Pancreas (tissue), 10 donors: ENCODE data around the gene BPGM. TPM values are rescaled to one million over a fixed set of nuclear protein-coding genes. Genes with fewer than 3 reads are reported as not detected.
A peak's percentile ranks its signal among the peaks of the same experiment; 100 is the strongest.
"Not testable (repeated sequence)": the region's sequence is repeated elsewhere in the genome, so short reads cannot be mapped to it uniquely, and the experiment has no call there.

Source experiments
- ATAC-seq, 4 donors: fragments of 200-7000 bp; cut with Tn5 transposase; one replicate each; pipeline versions ENCODE4 v1.8.0 to v1.9.1; 2020; ENCODE audit warnings: mild to moderate bottlenecking in 4 of 4, moderate library complexity in 4 of 4
- DNase-seq, 6 donors: peaks; one replicate each; pipeline ENCODE4 v3.0.0-alpha.2; 2020
- FAIRE-seq: peaks from 2 replicates; lab custom pipeline; 2012; peaks lifted over from hg19 to GRCh38; lab: Jason Lieb, UNC
- H3K27ac ChIP-seq, 4 donors: fragments of 200-600 bp; sonication (generic); 1 replicate in 3 of 4; 2 replicates in 1 of 4; pipeline versions ENCODE4 v1.5.0 to v1.8.0; 2020
- H3K27me3 ChIP-seq, 4 donors: fragments of 200-600 bp; one replicate each; pipeline ENCODE4 v1.8.0; 2021
- H3K36me3 ChIP-seq, 3 donors: fragments of 200-600 bp; sonication (generic) in 1 of 3; one replicate each; pipeline versions ENCODE4 v1.5.0 to v1.8.0; 2020 to 2021
- H3K4me1 ChIP-seq, 3 donors: fragments of 200-600 bp; one replicate each; pipeline ENCODE4 v1.8.0; 2021
- H3K4me3 ChIP-seq, 4 donors: fragments of 200-600 bp; sonication (generic) in 2 of 4; one replicate each; pipeline versions ENCODE4 v1.5.0 to v1.8.0; 2020 to 2021
- H3K9me3 ChIP-seq, 4 donors: fragments of 200-600 bp; one replicate each; pipeline ENCODE4 v1.8.0; 2021
- WGBS, 2 donors: extraction: QIAGEN DNeasy Blood & Tissue Kit; methylation state at CpG; one replicate each; pipeline ENCODE4 v1.1.7; 2013; 5-methylcytosine and 5-hydroxymethylcytosine counted together
- intact Hi-C, 3 donors: fragments of 100-400 bp; cut with DNase I; formaldehyde crosslinking; loops; one replicate each; pipeline versions ENCODE4 v1.11.1 to v1.14.2; 2022
- polyA plus RNA-seq, 2 donors: library from polyadenylated mRNA; stranded (reverse); fragments of 200-250 nt; gene quantifications; one replicate each; pipeline ENCODE4 v1.2.3, GENCODE V29; 2013
- total RNA-seq, 6 donors: library from RNA; stranded (reverse); fragmentation: NEBNext Ultra II Directional in 4 of 6; extraction: Animal tissue kit (Norgen Biotek cat#: 25700) in 4 of 6; gene quantifications; one replicate each; pipeline versions ENCODE4 v1.2.1 to v1.2.4, GENCODE V29; 2021 to 2023
- TF ChIP-seq, protein P1 (sequence below), 4 donors: fragments of 200-600 bp; sonication (generic) in 3 of 4; IDR thresholded peaks; one replicate each; pipeline versions ENCODE4 v1.5.0 to v1.8.0; 2021; ENCODE audit warnings: antibody characterized with exemption in 4 of 4
- donor health status: healthy with polysubstance abuse.
- donor health status: DM: no; HTN: no; CAD: no; lungs with moderate emphysema.
- donor health status: DM: no; HTN: no; CAD: no.
- donor health status: control.
- donor health status: control.
- donor health status: Bipolar disorder and iron deficiency.
- donor health status: DM: yes; HTN: yes; CAD: no.
- donor health status: DM: no; HTN: no; CAD: no.
- donor health status: DM: no; HTN: no; CAD: no.
- donor health status: DM: yes; HTN: yes; CAD: no.

BPGM gene
- total and polyA plus RNA-seq, 8 donors = 2.8 to 10.0 (median 6.9) TPM

GRCh38 chr7:134640842-134641715 lies 5.6 kb upstream of the BPGM start:
- WGBS, 2 donors = 83 to 92% methylated on average over 3 of the region's 3 CpGs
- FAIRE-seq = no peak

GRCh38 chr7:134641981-134642380 lies 4.7 kb upstream of the BPGM start:
- H3K27me3 ChIP-seq, intact Hi-C loops, H3K9me3 ChIP-seq, DNase-seq, ATAC-seq, H3K27ac ChIP-seq, H3K4me3 ChIP-seq, H3K36me3 ChIP-seq, FAIRE-seq: not testable (repeated sequence)
- 81 to 84% methylated on average over 4 of the region's 4 CpGs for WGBS, 2 donors
- peaks cover 0 to 16% (median 0%) of the 10 kb centered on the region in 3 donors for H3K4me1 ChIP-seq

More at GRCh38 chr7:134640842-134641715, 5.6 kb upstream of the BPGM start:
- Histone ChIP-seq H3K9me3 (no peaks in the 10 kb centered on the region), H3K27ac (no peak overlapping the region), H3K36me3 (no peaks in the 10 kb centered on the region), H3K4me1 (peaks cover 0 to 16% (median 0%) of the 10 kb centered on the region in 3 donors), H3K27me3 (no peaks in the 10 kb centered on the region), H3K4me3 (no peak overlapping the region)
- TF ChIP-seq, protein P1, sequence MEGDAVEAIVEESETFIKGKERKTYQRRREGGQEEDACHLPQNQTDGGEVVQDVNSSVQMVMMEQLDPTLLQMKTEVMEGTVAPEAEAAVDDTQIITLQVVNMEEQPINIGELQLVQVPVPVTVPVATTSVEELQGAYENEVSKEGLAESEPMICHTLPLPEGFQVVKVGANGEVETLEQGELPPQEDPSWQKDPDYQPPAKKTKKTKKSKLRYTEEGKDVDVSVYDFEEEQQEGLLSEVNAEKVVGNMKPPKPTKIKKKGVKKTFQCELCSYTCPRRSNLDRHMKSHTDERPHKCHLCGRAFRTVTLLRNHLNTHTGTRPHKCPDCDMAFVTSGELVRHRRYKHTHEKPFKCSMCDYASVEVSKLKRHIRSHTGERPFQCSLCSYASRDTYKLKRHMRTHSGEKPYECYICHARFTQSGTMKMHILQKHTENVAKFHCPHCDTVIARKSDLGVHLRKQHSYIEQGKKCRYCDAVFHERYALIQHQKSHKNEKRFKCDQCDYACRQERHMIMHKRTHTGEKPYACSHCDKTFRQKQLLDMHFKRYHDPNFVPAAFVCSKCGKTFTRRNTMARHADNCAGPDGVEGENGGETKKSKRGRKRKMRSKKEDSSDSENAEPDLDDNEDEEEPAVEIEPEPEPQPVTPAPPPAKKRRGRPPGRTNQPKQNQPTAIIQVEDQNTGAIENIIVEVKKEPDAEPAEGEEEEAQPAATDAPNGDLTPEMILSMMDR (IDR thresholded peaks at IDR 0.05) = no peak
- intact Hi-C loops = no loop called here
- ATAC-seq = no peak
- DNase-seq = no peak

GRCh38 chr7:134643131-134643530 lies 3.5 kb upstream of the BPGM start:
- peak in 1 of 6 donors; percentile 31 for DNase-seq
- ATAC-seq = peak in 1 of 4 donors; percentile 15
- no peaks in the 10 kb centered on the region for H3K9me3 ChIP-seq
- H3K4me3 ChIP-seq = no peak overlapping the region
- no peak for FAIRE-seq
- H3K27ac ChIP-seq = peak overlapping the region in 2 of 4 donors; percentile 25 to 33
- TF ChIP-seq, protein P1 (IDR thresholded peaks at IDR 0.05) = no peak
- intact Hi-C loops = no loop called here
- H3K36me3 ChIP-seq = no peaks in the 10 kb centered on the region
- no peaks in the 10 kb centered on the region for H3K27me3 ChIP-seq
- H3K4me1 ChIP-seq = peaks cover 0 to 16% (median 0%) of the 10 kb centered on the region in 3 donors
- WGBS, 2 donors = 71 to 81% methylated on average over 1 of the region's 1 CpG

GRCh38 chr7:134645478-134645877 lies 1.2 kb upstream of the BPGM start:
- Histone ChIP-seq H3K9me3 (no peaks in the 10 kb centered on the region), H3K4me3 (peak overlapping the region; percentile 55 to 77 (median 70)), H3K27ac (peak overlapping the region in 2 of 4 donors; percentile 76 to 78), H3K27me3 (no peaks in the 10 kb centered on the region), H3K36me3 (no peaks in the 10 kb centered on the region), H3K4me1 (peaks cover 0 to 16% (median 0%) of the 10 kb centered on the region in 3 donors)
- 14 to 27% methylated on average over 5 of the region's 5 CpGs for WGBS, 2 donors
- no peak for FAIRE-seq
- no peak for DNase-seq
- ATAC-seq = no peak
- intact Hi-C loops = no loop called here
- TF ChIP-seq, protein P1 (IDR thresholded peaks at IDR 0.05) = no peak

GRCh38 chr7:134645935-134646334 lies 718 bp upstream of the BPGM start:
- H3K36me3 ChIP-seq = no peaks in the 10 kb centered on the region
- TF ChIP-seq, protein P1 (IDR thresholded peaks at IDR 0.05) = no peak
- intact Hi-C loops = no loop called here
- DNase-seq (peak in 1 of 6 donors; percentile 7), ATAC-seq (no peak), FAIRE-seq (no peak)
- H3K27ac ChIP-seq = peak overlapping the region in 3 of 4 donors; percentile 51 to 78 (median 76)
- H3K27me3 ChIP-seq = no peaks in the 10 kb centered on the region
- peak overlapping the region; percentile 55 to 77 (median 70) for H3K4me3 ChIP-seq
- WGBS, 2 donors = 1 to 2% methylated on average over 8 of the region's 8 CpGs
- H3K4me1 ChIP-seq = peaks cover 0 to 16% (median 0%) of the 10 kb centered on the region in 3 donors
- H3K9me3 ChIP-seq = no peaks in the 10 kb centered on the region
